DOHH2 (cell line): ENCODE data around the gene AP3D1.

Experiments
- H3F3A ChIP-seq: fragments of 200-600 bp; sonication (generic), shearing (Covaris generic); 2 replicates; pipeline ENCODE4 v1.6.0; 2016; ENCODE audit warnings: antibody characterized with exemption, mild to moderate bottlenecking; ENCODE audit not compliant: control insufficient read depth, insufficient read depth
- H3K27ac ChIP-seq: fragments of 200-600 bp; sonication (generic); 2 replicates; pipeline ENCODE4 v1.5.1; 2014; ENCODE audit warnings: low read depth, mild to moderate bottlenecking, low read length, moderate library complexity
- H3K27me3 ChIP-seq: fragments of 200-600 bp; sonication (generic); 2 replicates; pipeline ENCODE4 v1.6.1; 2014; ENCODE audit warnings: mild to moderate bottlenecking, low read length, mixed read lengths; ENCODE audit not compliant: control insufficient read depth
- H3K36me3 ChIP-seq: fragments of 200-600 bp; sonication (generic); 2 replicates; pipeline ENCODE4 v1.6.1; 2014; ENCODE audit warnings: mild to moderate bottlenecking, low read length, moderate library complexity, mixed read lengths; ENCODE audit not compliant: control insufficient read depth
- H3K4me1 ChIP-seq: fragments of 200-600 bp; sonication (generic); 2 replicates; pipeline ENCODE4 v1.6.1; 2014; ENCODE audit warnings: mild to moderate bottlenecking, low read length, mixed read lengths; ENCODE audit not compliant: control insufficient read depth
- H3K4me2 ChIP-seq: fragments of 200-600 bp; sonication (generic); 2 replicates; pipeline ENCODE4 v1.6.0; 2014; ENCODE audit warnings: mild to moderate bottlenecking, low read length, moderate library complexity
- H3K4me3 ChIP-seq: fragments of 200-600 bp; sonication (generic); 2 replicates; pipeline ENCODE4 v1.5.1; 2014; ENCODE audit warnings: mild to moderate bottlenecking, low read length, mixed read lengths
- H3K79me2 ChIP-seq: fragments of 200-600 bp; sonication (generic); 2 replicates; pipeline ENCODE4 v1.6.1; 2014; ENCODE audit warnings: mild to moderate bottlenecking, low read length, mixed read lengths; ENCODE audit not compliant: control insufficient read depth
- H3K9me2 ChIP-seq: fragments of 200-600 bp; sonication (generic); replicated peaks from 2 replicates; pipeline ENCODE4 v1.6.1; 2014; ENCODE audit warnings: mild to moderate bottlenecking, low read length, mixed read lengths; ENCODE audit not compliant: control insufficient read depth
- H3K9me3 ChIP-seq: fragments of 200-600 bp; sonication (generic); 2 replicates; pipeline ENCODE4 v1.6.1; 2014; ENCODE audit warnings: antibody characterized with exemption, low read length, mixed read lengths; ENCODE audit not compliant: control insufficient read depth, insufficient read depth
- H4K20me1 ChIP-seq: fragments of 200-600 bp; sonication (generic); 2 replicates; pipeline ENCODE4 v1.6.0; 2014; ENCODE audit warnings: low read depth, mild to moderate bottlenecking, antibody characterized with exemption, low read length, moderate library complexity; ENCODE audit not compliant: control insufficient read depth, insufficient read depth
- CTCF ChIP-seq: fragments of 200-600 bp; sonication (generic); IDR thresholded peaks from one replicate; pipeline ENCODE4 v1.5.1; 2014; ENCODE audit warnings: antibody characterized with exemption, mild to moderate bottlenecking, low read depth, low read length; ENCODE audit not compliant: poor library complexity, severe bottlenecking
- EZH2phosphoT487 ChIP-seq: fragments of 200-600 bp; sonication (generic); IDR thresholded peaks from 2 replicates; pipeline ENCODE4 v1.6.1; 2017; ENCODE audit warnings: borderline replicate concordance, mild to moderate bottlenecking, antibody characterized with exemption, low read length, moderate library complexity, mixed read lengths

Gene AP3D1

GRCh38 chr19:2150794-2151338 lies 500 bp downstream of the AP3D1 start:
- Histone ChIP-seq H4K20me1 (peaks cover 10% of the 10 kb centered on the region; the same call in 1 of the 2 replicates), H3K27me3 (no peaks in the 10 kb centered on the region), H3K36me3 (peaks cover 12% of the 10 kb centered on the region), H3K4me3 (peak overlapping the region; percentile 100), H3K4me2 (peak overlapping the region; percentile 97), H3K79me2 (peaks cover 53% of the 10 kb centered on the region), H3K27ac (peak overlapping the region; percentile 28), H3K9me2 (no peaks in the 10 kb centered on the region), H3K4me1 (peaks cover 30% of the 10 kb centered on the region), H3F3A (no peaks in the 10 kb centered on the region), H3K9me3 (no peaks in the 10 kb centered on the region)
- no peak for TF ChIP-seq EZH2phosphoT487
- TF ChIP-seq CTCF, result no peak

- no peak for TF ChIP-seq EZH2phosphoT487
- TF ChIP-seq CTCF, result no peak
- Histone ChIP-seq H3K27me3 (no peaks in the 10 kb centered on the region), H3K4me3 (peak overlapping the region; percentile 100), H4K20me1 (peaks cover 10% of the 10 kb centered on the region; the same call in 1 of the 2 replicates), H3K79me2 (peaks cover 60% of the 10 kb centered on the region), H3K4me2 (peak overlapping the region; percentile 97), H3K4me1 (peaks cover 25% of the 10 kb centered on the region), H3F3A (no peaks in the 10 kb centered on the region), H3K9me2 (no peaks in the 10 kb centered on the region), H3K9me3 (no peaks in the 10 kb centered on the region), H3K36me3 (peaks cover 17% of the 10 kb centered on the region), H3K27ac (no peak overlapping the region)
Observed at GRCh38 chr19:2149980-2150793, 1.2 kb downstream of the AP3D1 start.

GRCh38 chr19:2148482-2149135 lies 2.8 kb downstream of the AP3D1 start:
- H3K4me3 ChIP-seq, result no peak overlapping the region
- peaks cover 17% of the 10 kb centered on the region for H3K36me3 ChIP-seq
- no peaks in the 10 kb centered on the region for H3K27me3 ChIP-seq
- no peak overlapping the region for H3K27ac ChIP-seq
- no peaks in the 10 kb centered on the region for H3F3A ChIP-seq
- H4K20me1 ChIP-seq, result peaks cover 10% of the 10 kb centered on the region; the same call in 1 of the 2 replicates
- no peaks in the 10 kb centered on the region for H3K9me3 ChIP-seq
- H3K4me1 ChIP-seq, result peaks cover 28% of the 10 kb centered on the region
- peaks cover 76% of the 10 kb centered on the region for H3K79me2 ChIP-seq
- no peaks in the 10 kb centered on the region for H3K9me2 ChIP-seq
- no peak overlapping the region for H3K4me2 ChIP-seq
- TF ChIP-seq EZH2phosphoT487 (no peak), CTCF (no peak)
